Activated CD4-positive, alpha-beta T cell treated with anti-CD3 and anti-CD28 coated beads, Interleukin-2, Interleukin-6, amounts not matched to agents 100 ng/mL and 50 ng/mL, durations not matched to agents 16 hours and 8 hours (primary cell): ENCODE measurements around the gene CAMK1D.
"Not testable (repeated sequence)": the region's sequence is repeated elsewhere in the genome, so short reads cannot be mapped to it uniquely, and the experiment has no call there.

ENCODE experiments used
- DNase-seq: peaks from one replicate; pipeline ENCODE4 v3.0.0-alpha.2; 2020

CAMK1D gene

GRCh38 chr10:12834721-12835120, 485.4 kb downstream of the CAMK1D start:
- no peak for DNase-seq

DNA sequence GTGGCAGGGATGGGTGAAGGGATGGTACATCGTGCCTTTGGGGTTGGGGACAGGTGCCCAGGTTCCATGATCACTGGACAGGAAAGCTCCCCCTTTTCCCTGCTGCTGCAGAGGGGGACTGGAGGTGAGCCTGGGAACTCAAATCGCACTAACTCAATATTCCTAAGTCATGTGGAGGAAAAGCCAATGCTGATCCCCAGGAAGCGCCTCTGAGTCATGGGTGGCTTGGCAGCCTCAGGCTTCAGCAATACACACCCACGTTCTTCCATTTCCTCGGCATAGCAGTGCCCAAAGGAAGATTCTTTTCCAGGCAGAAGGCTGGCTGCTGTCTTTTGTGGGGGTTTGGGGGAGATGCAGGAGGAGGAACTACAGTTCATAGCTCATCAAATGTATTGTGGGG, 486.4 kb downstream of the CAMK1D start:
- DNase-seq = no peak

DNA sequence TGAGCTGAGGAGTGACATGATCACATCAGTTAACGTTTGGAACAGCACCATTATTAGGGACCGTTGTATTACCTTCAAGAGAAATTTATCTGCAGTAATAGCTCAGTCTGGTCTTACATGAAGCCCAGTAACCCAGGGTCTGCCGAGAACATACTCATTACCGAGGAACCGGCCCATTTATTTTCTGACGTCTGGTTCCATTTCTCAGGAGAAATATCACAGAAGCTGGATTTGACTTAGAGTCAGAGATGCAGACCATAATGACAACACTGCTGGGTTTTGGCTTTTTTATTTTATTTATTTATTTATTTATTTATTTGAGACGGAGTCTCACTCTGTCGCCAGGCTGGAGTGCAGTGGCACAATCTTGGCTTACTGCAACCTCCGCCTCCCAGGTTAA, 489.0 kb downstream of the CAMK1D start:
- DNase-seq = no peak

DNA sequence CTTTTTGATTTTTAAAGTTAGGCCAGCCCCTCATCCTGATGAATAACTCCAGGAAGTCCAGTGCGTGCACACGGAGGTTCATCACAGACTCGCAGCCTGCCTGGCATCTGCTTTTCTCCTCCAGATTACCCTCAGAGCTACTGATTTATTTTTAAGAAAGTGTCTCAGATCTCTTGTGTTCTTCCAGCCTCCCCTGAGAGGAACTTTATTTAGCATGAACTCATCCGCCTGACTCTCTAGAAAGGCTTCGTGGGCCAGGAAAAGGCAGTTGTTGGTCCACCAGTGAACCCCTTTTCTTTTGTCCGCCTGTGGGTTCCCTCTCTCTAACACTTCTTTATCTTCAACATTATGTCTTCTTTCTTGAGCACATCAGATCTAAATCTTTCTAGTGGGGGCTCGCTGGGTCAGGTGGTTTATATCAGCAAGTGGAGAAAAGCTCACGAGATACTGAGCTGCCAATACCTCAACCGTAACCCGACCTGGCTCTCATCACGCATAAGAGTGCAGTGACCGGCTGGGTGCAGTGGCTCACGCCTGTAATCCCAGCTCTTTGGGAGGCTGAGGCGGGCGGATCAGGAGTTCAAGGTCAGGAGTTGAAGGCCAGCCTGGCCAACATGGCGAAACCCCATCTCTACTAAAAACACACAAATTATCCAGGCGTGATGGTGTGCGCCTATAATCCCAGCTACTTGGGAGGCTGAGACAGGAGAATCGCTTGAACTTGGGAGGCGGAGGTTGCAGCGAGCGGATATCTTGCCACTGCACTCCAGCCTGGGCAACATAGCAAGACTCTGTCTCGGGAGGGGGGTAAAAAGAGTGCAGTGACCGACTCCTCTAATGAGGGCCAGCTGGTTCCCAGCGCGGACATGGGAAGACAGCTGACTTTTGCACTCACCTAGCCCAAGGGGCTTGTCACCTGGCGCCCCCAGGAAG, 489.9 kb downstream of the CAMK1D start:
- no peak for DNase-seq

- no peak for DNase-seq
These were observed 490.7 kb downstream of the CAMK1D start for GRCh38 chr10:12839941-12840611.

- no peak for DNase-seq
These were observed 492.1 kb downstream of the CAMK1D start for GRCh38 chr10:12841426-12841825.

DNA sequence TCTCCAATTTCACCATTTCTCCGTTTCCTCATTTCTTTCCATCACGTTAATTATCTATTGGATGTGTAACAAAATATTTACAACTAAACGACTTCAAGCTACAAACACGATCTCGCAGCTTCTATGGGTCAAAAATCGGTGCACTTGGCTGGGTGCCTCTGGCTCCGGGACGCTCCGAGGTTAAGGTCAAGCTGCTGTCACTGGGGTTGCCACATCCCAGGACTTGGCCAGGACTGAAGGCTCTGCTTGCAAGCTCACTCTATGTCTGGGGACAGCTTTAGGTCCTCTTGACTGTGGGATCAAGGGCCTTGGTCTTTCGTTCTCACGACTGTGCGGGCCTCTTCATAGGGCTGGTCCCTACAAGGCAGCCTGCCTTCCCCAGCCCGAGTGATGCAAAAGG, 492.5 kb downstream of the CAMK1D start:
- DNase-seq = no peak

- DNase-seq = no peak
These were observed 493.0 kb downstream of the CAMK1D start for GRCh38 chr10:12842310-12842709.

DNA sequence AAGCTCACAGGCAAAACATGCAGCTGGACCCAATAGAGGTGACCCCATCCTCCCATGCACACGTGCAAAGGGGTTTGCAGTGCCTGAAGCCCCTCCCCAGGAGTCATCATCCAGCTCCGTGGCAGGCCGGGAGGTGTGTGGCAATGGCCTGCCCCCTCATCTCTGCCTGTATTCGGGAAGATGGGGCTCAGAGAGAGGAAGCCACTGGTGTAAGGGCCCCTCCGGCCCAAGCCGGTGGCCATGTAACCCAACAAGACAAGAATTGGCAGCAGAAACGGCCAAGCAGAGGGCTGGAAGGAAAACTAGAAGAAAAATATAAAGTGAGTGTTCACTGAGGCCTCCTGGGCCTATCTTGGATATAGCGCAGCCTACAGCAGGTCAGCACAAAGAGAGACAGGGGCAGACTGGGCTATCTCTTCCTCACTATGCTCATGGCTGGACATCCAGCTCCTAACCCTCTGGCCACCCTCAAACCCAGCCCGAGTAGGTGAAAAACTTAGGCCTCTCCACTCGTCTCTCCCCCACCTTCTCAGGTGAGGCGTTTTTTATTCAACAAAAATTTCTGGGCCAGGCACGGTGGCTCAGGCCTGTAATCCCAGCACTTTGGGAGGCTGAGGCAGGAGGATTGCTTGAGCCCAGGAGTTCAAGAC, 494.1 kb downstream of the CAMK1D start:
- no peak for DNase-seq

DNA sequence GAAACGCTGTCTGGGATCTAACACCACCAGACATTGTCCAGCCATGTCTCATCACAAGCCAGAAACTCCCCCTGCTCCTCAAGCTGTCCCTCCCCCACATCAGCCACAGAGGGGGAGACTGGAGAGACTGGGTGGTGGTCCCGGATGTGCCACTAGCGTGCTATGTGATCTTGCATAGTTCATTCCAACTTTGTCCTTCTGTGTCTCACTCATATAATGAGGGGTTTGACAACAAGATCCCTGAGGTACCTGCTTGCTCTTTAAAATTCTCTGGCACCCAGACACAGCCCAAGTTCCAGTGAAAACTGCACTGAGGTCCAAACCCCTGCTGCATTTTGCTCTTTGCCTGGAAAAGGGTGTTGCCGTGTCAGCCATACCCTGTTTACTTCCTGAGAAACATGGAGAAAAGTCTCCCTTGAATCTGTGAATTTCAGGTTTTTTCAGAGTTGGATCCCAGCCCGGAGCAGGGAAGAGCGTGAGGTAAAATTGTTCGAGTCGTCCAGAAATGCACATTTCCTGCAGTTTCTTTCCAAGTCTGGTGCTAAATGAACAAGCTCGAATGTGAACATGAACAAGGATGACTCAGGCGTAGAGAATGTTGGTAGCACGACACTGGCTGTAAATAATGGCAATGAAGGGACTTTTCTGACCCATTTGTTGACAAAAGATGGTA, 495.6 kb downstream of the CAMK1D start:
- no peak for DNase-seq

DNA sequence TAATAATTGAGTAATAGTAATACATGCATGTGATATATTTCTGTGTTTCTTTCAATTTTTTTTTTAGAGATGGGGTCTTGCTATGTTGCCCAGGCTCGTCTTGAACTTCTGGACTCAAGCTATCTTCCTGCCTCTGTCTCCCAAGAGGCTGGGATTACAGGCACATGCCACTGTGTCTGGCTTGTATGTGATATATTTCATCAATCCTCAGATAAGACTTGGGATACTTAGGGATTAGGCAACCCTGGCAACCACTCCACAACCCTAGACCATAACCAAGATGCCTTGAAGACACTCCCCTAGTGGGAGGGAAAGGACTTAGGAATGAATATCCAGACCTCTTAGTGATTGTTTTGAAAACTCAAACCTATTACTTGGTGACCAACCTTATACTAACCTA, 497.4 kb downstream of the CAMK1D start:
- no peak for DNase-seq

GRCh38 chr10:12847361-12847975, 498.1 kb downstream of the CAMK1D start:
- peak; percentile 36 for DNase-seq

DNA sequence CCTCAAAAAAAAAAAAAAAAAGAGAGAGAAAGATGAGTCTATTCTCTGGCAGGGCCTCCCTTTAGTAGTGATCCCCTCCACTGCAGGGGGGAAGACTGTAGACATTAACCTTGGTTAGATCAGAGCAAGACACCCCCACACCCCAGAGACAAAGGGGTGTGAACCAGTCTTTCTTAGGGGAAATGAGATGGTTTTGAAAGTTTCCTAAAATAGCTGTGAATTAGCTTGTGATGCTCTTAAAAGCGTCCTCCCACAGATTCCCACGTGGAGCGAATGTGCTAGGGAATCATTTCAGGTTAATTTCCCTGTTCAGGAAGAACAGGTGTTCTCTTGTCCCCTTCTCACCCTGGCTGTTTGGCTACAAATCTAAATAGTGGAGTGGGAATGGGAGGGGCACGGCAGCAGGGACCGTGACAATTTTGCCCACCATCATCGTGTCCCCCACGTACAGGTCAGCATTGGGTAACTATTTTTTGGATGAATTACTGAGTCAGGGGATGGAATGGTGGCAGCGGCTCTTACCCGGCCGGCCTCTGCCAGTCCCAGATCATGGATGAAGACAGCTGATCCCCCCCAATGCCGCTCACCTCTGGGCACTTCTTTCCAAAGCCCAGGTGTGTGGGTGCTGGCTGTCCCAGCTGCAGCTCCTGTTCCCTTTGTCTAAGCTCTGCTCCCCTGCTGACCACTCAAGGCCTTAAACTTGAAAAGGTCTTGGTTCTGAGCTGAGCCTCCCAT, 499.3 kb downstream of the CAMK1D start:
- no peak for DNase-seq

DNA sequence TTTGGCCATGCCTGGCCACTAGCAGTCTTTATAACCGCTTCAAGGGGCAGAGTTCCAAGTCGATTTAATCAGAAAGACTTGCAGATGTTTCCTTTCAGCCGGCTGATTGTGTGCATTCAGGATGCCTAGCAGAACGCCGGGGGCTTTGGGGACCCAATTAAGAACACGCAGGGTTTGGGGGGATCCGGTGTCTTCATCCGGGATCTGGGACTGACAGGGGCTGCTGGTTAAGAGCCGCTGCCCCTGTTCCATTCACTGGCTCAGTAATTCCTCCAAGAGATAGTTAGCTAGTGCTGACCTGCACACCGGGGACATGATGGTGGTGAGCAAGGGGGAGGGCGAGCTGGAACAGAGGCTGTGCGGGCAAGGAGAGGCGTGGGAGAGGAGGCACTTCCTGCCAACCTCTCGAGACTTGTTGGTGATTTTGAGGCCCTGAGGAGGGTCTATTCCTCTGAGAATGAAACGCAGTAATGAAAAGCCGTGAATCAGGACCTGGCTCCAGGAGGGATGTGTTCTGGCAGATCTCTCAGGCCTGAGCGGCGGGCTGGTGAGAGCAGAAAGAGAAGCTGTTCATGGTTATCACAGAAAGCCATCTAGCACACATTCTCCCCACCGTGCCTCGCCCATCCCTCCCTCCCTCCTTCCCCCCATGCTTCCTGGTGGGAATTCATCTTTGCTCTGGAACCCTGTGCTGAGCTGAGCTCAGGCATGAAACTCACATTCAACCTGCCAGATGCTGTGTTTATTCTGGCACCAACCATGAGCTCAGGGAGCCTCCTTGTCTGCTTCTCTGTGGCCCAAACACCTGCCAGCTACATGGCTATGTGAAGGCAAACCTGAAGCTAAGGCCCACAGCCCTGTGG, 500.2 kb downstream of the CAMK1D start:
- DNase-seq = no peak

- DNase-seq = no peak
These were observed 503.3 kb downstream of the CAMK1D start for GRCh38 chr10:12852687-12853086.

DNA sequence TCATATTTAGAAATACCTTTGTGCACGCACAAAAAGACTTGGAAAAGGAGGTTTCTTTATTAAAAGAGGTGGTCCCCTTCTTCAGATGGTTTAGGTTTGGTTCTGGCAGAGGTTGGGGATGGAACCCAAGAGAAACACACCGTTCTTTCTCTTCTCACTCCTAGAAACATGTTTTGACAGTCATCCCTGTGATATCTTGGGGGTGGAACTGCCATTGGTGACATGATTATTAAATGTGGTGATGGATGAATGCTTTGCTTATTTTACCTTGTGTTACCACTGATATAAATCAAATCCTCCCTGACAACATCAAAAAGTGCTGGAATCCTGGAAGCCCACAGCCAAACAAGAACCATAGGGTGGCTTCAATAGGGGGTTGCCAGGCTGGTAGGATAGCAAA, 505.6 kb downstream of the CAMK1D start:
- DNase-seq = no peak

- no peak for DNase-seq
These were observed 513.1 kb downstream of the CAMK1D start for GRCh38 chr10:12862459-12862858.

DNA sequence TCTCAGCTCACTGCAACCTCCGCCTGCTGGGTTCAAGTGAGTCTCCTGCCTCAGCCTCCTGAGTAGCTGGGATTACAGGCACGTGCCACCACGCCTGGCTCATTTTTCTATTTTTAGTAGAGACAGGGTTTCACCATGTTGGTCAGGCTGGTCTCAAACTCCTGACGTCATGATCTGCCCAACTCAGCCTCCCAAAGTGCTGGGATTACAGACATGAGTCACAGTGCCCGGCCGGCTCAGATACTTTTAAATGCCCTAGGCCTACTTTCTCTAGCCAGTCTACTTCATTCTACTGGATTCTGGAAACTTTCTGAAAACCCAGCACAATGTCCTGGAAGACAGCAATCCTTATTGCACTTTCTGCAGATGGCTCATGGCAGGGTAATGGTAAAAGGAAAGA, 516.2 kb downstream of the CAMK1D start:
- not testable (repeated sequence) for DNase-seq

GRCh38 chr10:12868229-12868628, 518.9 kb downstream of the CAMK1D start:
- no peak for DNase-seq

DNA sequence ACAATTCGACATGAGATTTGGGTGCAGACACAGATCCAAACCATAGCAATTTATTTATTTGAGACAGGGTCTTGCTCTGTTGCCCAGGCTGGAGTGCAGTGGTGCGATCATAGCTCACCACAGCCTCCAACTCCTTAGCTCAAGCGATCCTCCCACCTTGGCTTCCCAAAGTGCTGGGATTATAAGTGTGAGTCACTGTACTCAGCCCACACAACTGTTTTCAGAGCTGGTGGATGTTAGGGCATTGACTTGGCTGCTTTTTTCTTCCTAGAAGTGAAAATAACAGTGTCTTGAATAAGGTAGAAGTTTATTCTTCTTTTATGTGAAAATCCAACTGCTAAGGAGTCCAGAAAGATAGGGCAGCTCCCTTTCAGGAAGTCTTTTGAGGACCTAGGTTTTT, 520.1 kb downstream of the CAMK1D start:
- no peak for DNase-seq

GRCh38 chr10:12872577-12872976, 523.2 kb downstream of the CAMK1D start:
- DNase-seq = no peak
